H9 (cell line): ENCODE results near the gene TBCK. TPM values are rescaled to one million over a fixed set of nuclear protein-coding genes. Genes with fewer than 3 reads are reported as not detected.

Experiments
- DNase-seq: peaks from one replicate; pipeline ENCODE4 v3.0.0-alpha.2; 2017
- H2AFZ ChIP-seq: one replicate; pipeline ENCODE4 v1.6.1; 2013; ENCODE audit warnings: mild to moderate bottlenecking, low read length, control low read depth, moderate library complexity
- H2AK5ac ChIP-seq: 2 replicates; pipeline ENCODE4 v1.6.1; 2013; ENCODE audit warnings: low read length, control low read depth, mixed read lengths; ENCODE audit not compliant: insufficient read length
- H2BK120ac ChIP-seq: one replicate; pipeline ENCODE4 v1.6.1; 2013; ENCODE audit warnings: low read depth, mild to moderate bottlenecking, low read length, control low read depth, inconsistent platforms; ENCODE audit not compliant: poor library complexity, severe bottlenecking
- H2BK12ac ChIP-seq: 2 replicates; pipeline ENCODE4 v1.6.1; 2013; ENCODE audit warnings: low read length, control low read depth, mixed read lengths, low read depth; ENCODE audit not compliant: insufficient read length
- H2BK15ac ChIP-seq: 2 replicates; pipeline ENCODE4 v1.6.1; 2013; ENCODE audit warnings: low read depth, low read length, control low read depth
- H2BK20ac ChIP-seq: one replicate; pipeline ENCODE4 v1.6.1; 2013; ENCODE audit warnings: low read depth, mild to moderate bottlenecking, low read length, control low read depth, inconsistent platforms; ENCODE audit not compliant: poor library complexity, severe bottlenecking
- H2BK5ac ChIP-seq: 2 replicates; pipeline ENCODE4 v1.6.1; 2013; ENCODE audit warnings: low read length, control low read depth, mixed read lengths; ENCODE audit not compliant: insufficient read length
- H3K14ac ChIP-seq: 2 replicates; pipeline ENCODE4 v1.6.1; 2013; ENCODE audit warnings: low read length, control low read depth; ENCODE audit not compliant: insufficient read depth
- H3K18ac ChIP-seq: 2 replicates; pipeline ENCODE4 v1.6.1; 2013; ENCODE audit warnings: low read depth, mild to moderate bottlenecking, mixed read lengths, low read length, control low read depth; ENCODE audit not compliant: insufficient read length
- H3K23ac ChIP-seq: 2 replicates; pipeline ENCODE4 v1.6.1; 2013; ENCODE audit warnings: low read length, control low read depth, mixed read lengths, low read depth; ENCODE audit not compliant: insufficient read length
- H3K23me2 ChIP-seq: 2 replicates; pipeline ENCODE4 v1.6.1; 2013; ENCODE audit warnings: low read depth, mild to moderate bottlenecking, mixed read lengths, low read length, control low read depth; ENCODE audit not compliant: insufficient read length, poor library complexity, severe bottlenecking
- H3K27ac ChIP-seq: 2 replicates; pipeline ENCODE4 v1.5.1; 2013; ENCODE audit warnings: low read length, control low read depth, mixed read lengths, low read depth; ENCODE audit not compliant: insufficient read length
- H3K27me3 ChIP-seq: 2 replicates; pipeline ENCODE4 v1.6.1; 2013; ENCODE audit warnings: low read length, control low read depth, inconsistent platforms; ENCODE audit not compliant: insufficient read depth
- H3K4ac ChIP-seq: 2 replicates; pipeline ENCODE4 v1.6.1; 2013; ENCODE audit warnings: low read depth, mild to moderate bottlenecking, control low read depth, inconsistent platforms, low read length, moderate library complexity
- H3K4me1 ChIP-seq: 2 replicates; pipeline ENCODE4 v1.6.1; 2013; ENCODE audit warnings: low read length, control low read depth, inconsistent platforms; ENCODE audit not compliant: insufficient read depth
- H3K4me2 ChIP-seq: 2 replicates; pipeline ENCODE4 v1.6.1; 2013; ENCODE audit warnings: low read length, control low read depth, mixed read lengths; ENCODE audit not compliant: insufficient read length, insufficient read depth
- H3K56ac ChIP-seq: 2 replicates; pipeline ENCODE4 v1.6.1; 2013; ENCODE audit warnings: low read depth, mild to moderate bottlenecking, mixed read lengths, low read length, control low read depth; ENCODE audit not compliant: insufficient read length
- H3K79me1 ChIP-seq: 2 replicates; pipeline ENCODE4 v1.6.1; 2013; ENCODE audit warnings: low read depth, mild to moderate bottlenecking, moderate library complexity, low read length, control low read depth, inconsistent platforms; ENCODE audit not compliant: insufficient read depth, poor library complexity, severe bottlenecking
- H3K79me2 ChIP-seq: 2 replicates; pipeline ENCODE4 v1.6.1; 2013; ENCODE audit warnings: low read length, control low read depth, inconsistent platforms; ENCODE audit not compliant: insufficient read depth
- H3K9ac ChIP-seq: 2 replicates; pipeline ENCODE4 v1.6.1; 2013; ENCODE audit warnings: low read length, control low read depth, mixed read lengths; ENCODE audit not compliant: insufficient read length; ENCODE audit errors: extremely low read depth
- H3K9me3 ChIP-seq: one replicate; pipeline ENCODE4 v1.6.1; 2013; ENCODE audit warnings: low read depth, low read length, inconsistent platforms; ENCODE audit not compliant: control insufficient read depth
- H3T11ph ChIP-seq: one replicate; pipeline ENCODE4 v1.6.1; 2013; ENCODE audit warnings: mild to moderate bottlenecking, low read length, control low read depth, inconsistent platforms
- H4K20me1 ChIP-seq: one replicate; pipeline ENCODE4 v1.6.1; 2013; ENCODE audit not compliant: control insufficient read depth, insufficient read length, insufficient read depth
- H4K5ac ChIP-seq: 2 replicates; pipeline ENCODE4 v1.6.1; 2013; ENCODE audit warnings: low read depth, mild to moderate bottlenecking, mixed read lengths, low read length, control low read depth; ENCODE audit not compliant: insufficient read length
- H4K8ac ChIP-seq: replicated peaks from 2 replicates; pipeline ENCODE4 v1.6.1; 2013; ENCODE audit warnings: low read length, control low read depth, mixed read lengths, low read depth; ENCODE audit not compliant: insufficient read length
- H4K91ac ChIP-seq: 2 replicates; pipeline ENCODE4 v1.6.1; 2013; ENCODE audit warnings: low read depth, mild to moderate bottlenecking, moderate library complexity, mixed read lengths, low read length, control low read depth; ENCODE audit not compliant: insufficient read length
- H3K27ac Mint-ChIP-seq, 3 experiments: 2 replicates in 2 of 3; 3 replicates in 1 of 3; pipeline ENCODE4 v1.8.0; 2020 to 2021; ENCODE audit warnings: mixed read lengths in 3 of 3, mild to moderate bottlenecking in 1 of 3, moderate library complexity in 1 of 3
- H3K27me3 Mint-ChIP-seq: 2 replicates; pipeline ENCODE4 v1.8.0; 2021; ENCODE audit warnings: low read depth, mild to moderate bottlenecking, moderate library complexity, mixed read lengths
- H3K36me3 Mint-ChIP-seq, 3 experiments: 2 replicates in 2 of 3; 3 replicates in 1 of 3; pipeline ENCODE4 v1.8.0; 2020 to 2021; ENCODE audit warnings: low read depth in 3 of 3, mixed read lengths in 3 of 3; ENCODE audit not compliant: insufficient read depth in 1 of 3
- H3K4me1 Mint-ChIP-seq, 2 experiments: 2 replicates each; pipeline ENCODE4 v1.8.0; 2020; ENCODE audit warnings: mixed read lengths in 2 of 2
- H3K4me3 Mint-ChIP-seq, 2 experiments: 2 replicates in 1 of 2; 3 replicates in 1 of 2; pipeline ENCODE4 v1.8.0; 2020 to 2021; ENCODE audit warnings: mild to moderate bottlenecking in 2 of 2, mixed read lengths in 2 of 2, moderate library complexity in 1 of 2
- H3K9me3 Mint-ChIP-seq, 2 experiments: 2 replicates in 1 of 2; 3 replicates in 1 of 2; pipeline ENCODE4 v1.8.0; 2020; ENCODE audit warnings: mild to moderate bottlenecking in 2 of 2, mixed read lengths in 2 of 2, moderate library complexity in 1 of 2
- total RNA-seq: library from RNA; stranded (reverse); gene quantifications from 2 replicates; pipeline ENCODE4 v1.2.1, GENCODE V29; 2021
- TF ChIP-seq, protein P1 (sequence below): fragments of 200-600 bp; sonication (generic); conservative IDR thresholded peaks from 3 replicates; pipeline ENCODE4 v1.8.0; 2021; ENCODE audit warnings: antibody characterized with exemption, mild to moderate bottlenecking

The TBCK gene
- total RNA-seq, 1 experiment from 2014 or later, result 22.1 TPM

DNA sequence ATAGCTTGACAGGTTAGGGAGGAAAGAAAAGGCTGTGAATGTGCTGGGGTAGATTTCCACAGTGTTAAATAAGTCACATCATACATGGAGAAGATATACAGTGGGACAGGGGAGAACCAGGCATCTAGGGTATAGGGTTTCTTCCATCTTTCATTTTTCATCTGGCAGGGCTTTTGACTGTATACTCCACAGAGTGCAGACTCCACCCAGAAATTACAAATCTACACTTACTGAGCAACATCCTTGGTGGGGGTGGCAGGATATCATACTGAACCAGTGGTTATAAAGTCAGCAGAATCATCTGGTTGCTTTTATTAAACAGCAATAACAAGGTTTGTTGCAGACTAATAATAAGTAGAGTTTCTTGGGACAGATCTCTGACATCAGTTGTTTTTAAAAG is 266.5 kb downstream of the TBCK start:
- H3K9me3 Mint-ChIP-seq, result no peaks in the 10 kb centered on the region
- Histone ChIP-seq H2BK15ac (no peak overlapping the region), H3K56ac (no peak overlapping the region), H2BK12ac (no peak overlapping the region), H3K14ac (no peak overlapping the region), H4K5ac (no peak overlapping the region), H3K27ac (no peak overlapping the region), H4K91ac (no peak overlapping the region), H3K79me2 (no peaks in the 10 kb centered on the region), H3K9me3 (no peaks in the 10 kb centered on the region), H2BK20ac (no peak overlapping the region), H3K23ac (no peak overlapping the region), H3K18ac (no peak overlapping the region), H3K23me2 (no peaks in the 10 kb centered on the region), H3K4me2 (no peak overlapping the region), H3K4me1 (no peaks in the 10 kb centered on the region), H2BK5ac (no peak overlapping the region), H3K4ac (no peak overlapping the region), H2BK120ac (no peak overlapping the region), H4K20me1 (no peaks in the 10 kb centered on the region), H3T11ph (no peak overlapping the region), H4K8ac (no peak overlapping the region), H2AK5ac (no peak overlapping the region), H3K9ac (no peak overlapping the region), H3K79me1 (no peaks in the 10 kb centered on the region), H3K27me3 (no peaks in the 10 kb centered on the region), H2AFZ (no peak overlapping the region)
- H3K27ac Mint-ChIP-seq, result no peak overlapping the region
- peaks cover 3 to 6% of the 10 kb centered on the region in 2 experiments for H3K4me1 Mint-ChIP-seq
- H3K4me3 Mint-ChIP-seq, result no peak overlapping the region
- no peaks in the 10 kb centered on the region; a peak in 1 of 7 replicates for H3K36me3 Mint-ChIP-seq
- DNase-seq, result no peak
- TF ChIP-seq, protein P1, sequence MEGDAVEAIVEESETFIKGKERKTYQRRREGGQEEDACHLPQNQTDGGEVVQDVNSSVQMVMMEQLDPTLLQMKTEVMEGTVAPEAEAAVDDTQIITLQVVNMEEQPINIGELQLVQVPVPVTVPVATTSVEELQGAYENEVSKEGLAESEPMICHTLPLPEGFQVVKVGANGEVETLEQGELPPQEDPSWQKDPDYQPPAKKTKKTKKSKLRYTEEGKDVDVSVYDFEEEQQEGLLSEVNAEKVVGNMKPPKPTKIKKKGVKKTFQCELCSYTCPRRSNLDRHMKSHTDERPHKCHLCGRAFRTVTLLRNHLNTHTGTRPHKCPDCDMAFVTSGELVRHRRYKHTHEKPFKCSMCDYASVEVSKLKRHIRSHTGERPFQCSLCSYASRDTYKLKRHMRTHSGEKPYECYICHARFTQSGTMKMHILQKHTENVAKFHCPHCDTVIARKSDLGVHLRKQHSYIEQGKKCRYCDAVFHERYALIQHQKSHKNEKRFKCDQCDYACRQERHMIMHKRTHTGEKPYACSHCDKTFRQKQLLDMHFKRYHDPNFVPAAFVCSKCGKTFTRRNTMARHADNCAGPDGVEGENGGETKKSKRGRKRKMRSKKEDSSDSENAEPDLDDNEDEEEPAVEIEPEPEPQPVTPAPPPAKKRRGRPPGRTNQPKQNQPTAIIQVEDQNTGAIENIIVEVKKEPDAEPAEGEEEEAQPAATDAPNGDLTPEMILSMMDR, result no peak
- H3K27me3 Mint-ChIP-seq, result no peaks in the 10 kb centered on the region
